GM18907 (cell line): ENCODE measurements around the gene POLE.

Source experiments
- ATAC-seq: cut with Tn5 transposase; IDR thresholded peaks from one replicate; pipeline ENCODE4 v1.9.1; 2021; ENCODE audit warnings: mild to moderate bottlenecking, moderate library complexity; ENCODE audit not compliant: unreplicated experiment

The POLE gene

DNA sequence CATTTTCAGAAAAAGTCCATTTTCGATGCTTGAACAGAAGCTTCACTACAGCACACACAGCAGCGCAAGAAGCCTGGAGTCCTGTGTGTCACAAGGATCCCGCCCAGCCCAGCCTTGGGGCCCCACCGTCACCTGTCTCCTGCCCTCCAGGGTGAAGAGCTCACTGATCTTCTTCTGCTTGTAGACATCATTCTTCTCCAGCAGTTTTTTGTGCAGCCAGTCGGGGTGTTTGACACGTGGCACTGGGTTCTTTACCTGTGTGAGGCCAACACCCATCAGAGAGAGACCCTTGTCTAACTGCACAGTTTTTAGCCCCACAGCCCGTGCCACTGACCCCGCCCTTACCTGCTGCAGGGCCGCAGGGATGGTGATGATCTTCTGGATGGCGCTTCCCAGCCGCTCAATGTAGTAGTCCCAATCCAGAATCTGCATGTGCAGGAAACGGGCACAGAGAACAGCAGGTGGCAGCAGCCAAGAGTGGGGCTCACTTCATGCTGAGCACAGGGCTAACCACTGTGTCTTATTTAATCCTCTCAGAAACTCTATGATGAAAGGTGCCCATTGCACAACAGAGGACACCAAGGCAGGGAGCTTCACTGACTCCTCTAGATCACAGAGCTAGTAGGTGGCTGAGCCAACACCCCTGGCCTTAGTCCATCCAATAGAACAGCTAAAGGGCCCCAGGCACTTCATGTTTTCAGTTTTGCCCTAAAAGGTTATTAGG lies 30.0 kb downstream of the POLE start:
- ATAC-seq = no peak

DNA sequence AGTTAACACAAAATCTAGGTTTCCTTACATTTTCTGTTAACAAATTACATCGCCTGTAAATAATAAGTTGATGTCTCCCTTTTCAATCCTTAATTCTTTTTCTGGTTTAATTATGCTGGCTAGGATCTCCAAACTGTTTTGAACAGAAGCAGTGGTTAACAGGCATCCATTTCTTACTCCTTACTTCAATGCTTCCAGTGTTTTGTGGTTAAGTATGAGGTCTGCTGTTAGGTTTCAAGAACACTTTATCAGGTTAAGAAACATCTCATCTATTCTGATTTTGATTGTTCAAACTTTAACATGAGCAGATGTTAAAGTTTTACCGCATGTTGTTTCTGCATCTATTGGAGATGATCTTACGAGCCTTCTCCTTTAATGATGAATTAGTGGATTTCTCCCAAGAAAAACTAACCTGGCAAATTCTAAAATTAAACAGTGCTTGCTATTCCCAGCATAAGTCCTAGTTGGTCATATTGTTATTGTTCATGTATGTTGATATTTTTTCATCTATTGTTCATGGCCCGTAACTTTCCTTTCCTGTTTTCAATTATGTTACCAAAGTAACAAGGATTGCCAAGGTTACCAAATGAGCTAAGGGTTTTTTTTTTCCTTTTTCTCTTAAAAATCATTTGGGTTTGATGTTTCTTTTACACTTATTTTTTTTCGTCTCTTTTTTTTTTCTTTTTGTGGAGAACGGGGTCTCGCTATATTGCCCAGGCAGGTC lies 33.4 kb downstream of the POLE start:
- no peak for ATAC-seq

DNA sequence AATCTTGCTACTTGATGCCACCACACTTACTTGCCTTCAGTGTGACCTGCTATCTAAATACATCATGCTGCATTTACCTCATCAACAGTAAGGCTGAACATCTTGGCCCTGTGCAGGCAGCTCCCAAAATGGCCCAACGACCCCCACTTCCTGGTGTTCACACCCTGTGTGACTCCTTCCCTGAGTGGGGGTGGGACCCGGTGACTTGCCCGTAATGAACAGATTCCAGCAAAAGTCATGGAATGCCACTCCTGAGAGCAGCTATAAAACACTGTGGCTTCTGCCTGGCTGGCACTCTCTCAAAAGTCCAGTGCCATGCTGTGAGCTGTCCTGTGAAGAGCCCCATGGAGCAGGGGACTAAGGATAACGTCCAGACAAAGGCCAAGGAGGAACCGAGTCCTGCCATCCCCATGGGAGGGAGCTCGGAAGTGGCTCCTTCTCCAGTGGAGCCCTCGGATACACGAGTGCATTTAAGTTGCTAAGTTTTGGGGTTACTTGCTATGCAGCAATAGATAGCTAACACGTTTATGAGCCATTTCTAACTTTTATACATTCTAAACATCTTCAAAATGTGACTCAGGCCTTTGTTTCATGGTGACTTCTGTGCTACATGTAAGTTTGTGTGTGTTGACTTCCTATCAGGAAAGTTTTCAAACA lies 35.6 kb downstream of the POLE start:
- no peak for ATAC-seq

DNA sequence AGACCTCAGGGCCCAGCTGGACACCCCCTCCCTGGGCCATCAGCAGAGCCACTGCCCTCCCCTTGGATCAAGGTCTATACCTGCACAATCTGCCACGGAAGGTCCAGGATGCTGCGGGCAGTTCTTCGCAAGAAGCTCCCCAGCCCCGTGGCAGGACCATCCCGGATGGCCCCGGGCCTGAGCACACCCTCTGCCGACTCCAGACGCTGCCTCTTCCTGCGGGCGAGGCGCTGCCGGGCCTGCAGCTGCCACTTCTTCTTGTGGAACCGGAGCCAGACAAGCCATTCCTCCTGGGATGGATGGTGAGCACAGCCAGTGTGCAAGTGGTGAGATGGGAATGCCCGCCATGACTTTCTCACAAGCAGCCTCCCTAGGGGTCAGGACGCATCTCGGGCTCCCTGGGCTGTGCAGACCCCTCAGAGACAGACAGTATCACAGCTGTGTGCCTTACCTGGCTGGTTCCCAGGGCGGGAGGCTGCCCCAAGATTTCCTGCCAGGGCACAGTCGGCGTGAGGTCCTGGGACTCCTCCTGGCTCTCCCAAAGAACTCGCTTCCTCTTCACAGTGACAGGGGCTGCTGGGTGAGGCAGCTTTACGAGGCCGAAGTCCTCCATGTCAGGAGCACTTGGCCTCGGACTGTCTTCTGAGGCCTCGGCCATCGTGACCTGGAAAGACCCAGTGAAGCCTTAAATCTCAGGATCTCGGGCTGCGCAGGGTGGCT lies 37.8 kb downstream of the POLE start:
- ATAC-seq = no peak

DNA sequence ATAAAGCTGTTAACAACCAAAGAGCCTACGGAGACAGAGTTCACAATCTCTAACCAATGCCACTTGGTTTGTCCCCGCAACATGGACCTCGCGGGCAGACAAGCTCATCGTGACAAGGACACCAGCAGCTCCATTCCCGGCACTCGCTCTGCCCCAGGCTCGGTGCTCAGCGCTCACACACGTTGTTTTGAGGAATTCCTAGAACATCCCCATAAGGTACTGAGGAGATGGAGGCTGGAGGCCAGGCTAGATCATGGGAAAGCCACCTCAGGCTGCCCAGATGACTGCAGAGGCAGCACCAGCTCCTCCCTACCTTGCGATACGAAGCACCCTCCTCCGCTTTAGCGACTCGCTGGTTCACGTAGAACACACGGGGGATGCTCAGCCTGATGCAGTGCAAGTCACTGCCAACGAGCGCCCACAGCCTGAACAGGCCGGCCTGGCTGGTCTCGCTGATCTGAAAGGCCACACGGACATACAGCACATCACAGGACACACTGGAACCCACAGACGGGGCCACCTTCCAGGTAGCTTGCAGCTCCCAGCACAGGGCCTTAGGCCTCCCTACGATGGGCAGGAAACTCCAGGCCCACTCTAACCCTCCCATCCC lies 38.4 kb downstream of the POLE start:
- ATAC-seq = no peak

DNA sequence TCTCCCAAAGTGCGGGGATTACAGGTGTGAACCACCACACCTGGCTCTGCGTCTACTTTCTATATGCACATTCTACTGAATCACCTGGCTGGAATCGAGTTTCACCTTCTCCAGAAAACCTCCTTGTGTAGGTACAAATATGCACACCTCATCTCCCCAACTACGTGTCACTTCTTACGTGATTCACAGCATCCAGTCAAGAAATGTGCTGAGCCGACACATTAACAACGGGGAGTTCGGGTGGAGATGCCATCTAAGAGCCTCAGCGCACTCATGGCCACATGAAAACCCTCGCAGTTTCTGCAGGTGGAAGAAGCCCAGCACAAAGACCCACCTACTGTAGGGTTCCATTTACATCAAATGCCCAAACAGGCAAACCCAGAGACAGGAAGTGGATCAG lies 39.3 kb downstream of the POLE start:
- ATAC-seq = no peak

DNA sequence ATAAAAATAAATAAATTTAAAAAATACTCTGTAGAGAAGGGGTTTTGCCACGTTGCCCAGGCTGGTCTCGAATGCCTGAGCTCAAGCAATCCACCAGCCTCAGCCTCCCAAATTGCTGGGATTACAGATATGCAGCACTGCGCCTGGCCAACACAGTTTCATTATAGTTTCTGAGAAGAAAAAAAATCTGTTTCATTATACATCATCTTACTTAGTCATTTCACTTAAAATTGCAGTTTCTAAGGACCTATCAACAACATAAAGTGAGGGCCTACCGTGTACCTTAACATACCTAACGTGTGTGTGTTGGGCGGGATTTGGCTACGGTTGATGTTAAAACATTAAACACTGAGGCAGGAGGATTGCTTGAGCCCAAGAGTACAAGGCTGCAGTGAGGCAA lies 40.3 kb downstream of the POLE start:
- ATAC-seq = no peak

DNA sequence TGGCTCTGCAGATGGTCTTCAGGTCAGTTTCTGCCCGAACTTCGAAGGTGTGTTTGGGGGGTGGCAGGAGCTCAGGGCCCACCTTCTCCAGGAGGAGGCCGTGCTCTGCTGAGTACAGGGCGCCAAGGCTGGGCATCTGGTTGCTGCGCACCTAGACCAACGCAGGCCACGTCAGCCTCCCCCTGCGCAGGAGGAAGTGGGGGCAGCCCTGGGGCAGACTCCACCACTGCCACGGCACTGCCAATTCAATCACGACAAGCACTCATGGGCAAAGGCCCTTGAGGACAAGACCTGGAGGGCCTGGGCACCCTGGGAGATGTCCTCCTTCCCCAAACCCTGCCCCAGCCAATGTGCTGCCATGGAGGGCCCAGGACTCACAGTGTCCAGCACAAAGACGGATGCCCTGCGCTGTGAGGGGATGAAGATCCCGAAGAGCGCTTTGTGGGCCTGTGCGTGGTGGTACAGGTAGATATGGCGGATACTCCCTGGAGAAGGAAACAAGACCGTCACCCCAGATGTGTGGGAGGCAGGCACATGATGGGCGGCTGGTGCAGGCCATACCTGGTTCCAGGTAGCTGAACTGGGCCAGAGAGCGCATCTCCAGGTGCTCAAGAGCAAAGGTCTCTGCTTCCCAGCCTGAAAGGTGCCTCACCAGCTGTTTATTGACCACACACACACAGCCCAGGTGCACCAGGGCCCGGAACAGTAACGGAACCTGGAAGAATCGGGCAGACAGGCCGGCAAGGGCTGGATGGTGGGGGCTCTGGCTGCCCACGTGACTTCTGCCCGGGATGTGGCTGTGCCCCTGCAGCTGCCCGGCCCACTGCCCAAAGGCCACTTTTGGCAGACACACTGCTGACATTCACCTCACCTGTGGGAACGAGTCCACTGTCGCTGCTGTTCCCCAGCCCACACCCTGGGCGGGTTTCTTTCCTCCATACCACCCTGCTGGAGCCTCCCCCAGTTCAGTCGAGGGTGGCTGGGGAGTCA lies 44.0 kb downstream of the POLE start:
- ATAC-seq = no peak

DNA sequence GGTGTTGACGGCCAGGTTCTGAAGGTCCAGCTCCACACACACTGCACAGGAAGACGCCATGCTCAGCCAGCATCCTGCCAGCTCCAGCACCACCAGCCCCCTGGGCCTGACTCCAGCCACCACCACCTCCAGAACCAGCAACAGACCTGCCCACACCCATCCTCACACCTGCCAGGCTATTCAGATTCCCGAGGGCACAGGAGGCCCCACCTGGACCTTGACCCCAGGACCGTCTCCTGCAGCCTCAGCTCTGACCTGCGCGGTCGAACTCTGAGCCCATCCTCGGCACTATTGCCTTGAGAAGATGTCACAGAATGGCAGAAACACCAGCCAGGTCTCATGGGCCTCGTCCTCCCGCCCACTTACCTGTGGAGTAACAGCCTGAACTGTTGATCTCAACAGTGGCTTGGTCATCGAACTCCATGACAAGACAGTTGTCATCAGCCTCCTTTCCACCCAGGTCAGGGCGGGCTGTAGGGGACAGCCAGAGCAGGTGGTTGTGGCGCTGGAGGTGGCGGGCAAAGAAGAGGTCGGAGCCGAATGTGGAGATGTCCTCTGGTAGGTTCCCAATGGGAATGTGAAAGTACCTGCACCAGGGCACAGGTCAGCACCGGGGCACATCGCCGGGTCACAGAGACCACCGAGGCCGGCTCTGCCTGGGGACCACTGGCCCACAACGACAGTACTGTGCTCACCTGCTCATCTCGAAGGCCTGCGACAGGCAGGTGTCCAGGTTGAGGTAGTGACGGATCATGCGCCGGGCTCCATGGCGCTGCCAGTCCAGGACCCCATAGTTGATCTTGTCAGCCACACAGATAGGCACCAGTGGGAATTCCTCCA lies 45.1 kb downstream of the POLE start:
- ATAC-seq = no peak

DNA sequence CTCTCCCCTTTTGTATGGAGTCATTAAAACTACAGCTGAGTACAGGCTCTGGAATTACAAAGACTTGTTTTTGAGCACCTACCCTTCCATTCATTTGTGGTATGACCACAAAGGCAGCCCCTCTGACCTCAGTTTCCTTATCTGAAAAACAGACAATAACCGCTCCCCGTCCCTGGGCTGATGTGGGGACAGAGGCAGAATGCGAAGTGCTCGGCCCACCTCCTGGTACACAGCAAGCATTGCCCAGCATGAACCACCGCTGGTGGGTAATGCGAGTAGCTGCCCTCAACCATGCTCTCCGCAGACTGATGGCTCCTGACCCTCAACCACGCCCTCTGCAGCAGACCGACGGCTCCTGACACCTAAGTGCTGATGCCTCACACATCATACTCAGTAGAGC lies 46.2 kb downstream of the POLE start:
- ATAC-seq = no peak

DNA sequence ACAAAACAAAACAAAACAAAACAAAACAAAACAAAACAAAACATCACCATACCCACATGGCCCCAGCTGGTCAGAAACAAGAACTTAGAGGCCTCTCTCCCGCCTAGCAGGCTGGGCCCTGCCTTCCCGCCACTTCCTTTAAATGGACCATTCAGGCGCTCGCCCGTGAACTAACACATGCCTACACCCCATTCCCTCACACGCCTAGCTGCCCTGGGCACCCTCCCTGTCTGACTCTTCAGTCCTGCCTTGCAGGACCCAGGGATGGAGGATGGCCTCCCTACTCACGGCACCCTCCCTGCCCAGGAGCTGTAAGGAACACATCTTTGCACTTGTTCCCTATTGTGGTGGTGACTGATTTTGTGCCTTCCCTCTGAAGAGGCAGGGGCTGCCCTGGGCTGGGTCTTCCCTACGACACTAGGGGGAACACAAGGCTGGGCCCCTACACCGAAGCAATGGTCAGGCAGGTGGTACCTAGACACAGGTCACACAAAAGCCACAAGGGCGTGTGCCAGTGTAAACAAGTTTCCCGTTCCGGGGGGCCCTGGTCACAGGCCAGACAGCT lies 47.1 kb downstream of the POLE start:
- no peak for ATAC-seq

DNA sequence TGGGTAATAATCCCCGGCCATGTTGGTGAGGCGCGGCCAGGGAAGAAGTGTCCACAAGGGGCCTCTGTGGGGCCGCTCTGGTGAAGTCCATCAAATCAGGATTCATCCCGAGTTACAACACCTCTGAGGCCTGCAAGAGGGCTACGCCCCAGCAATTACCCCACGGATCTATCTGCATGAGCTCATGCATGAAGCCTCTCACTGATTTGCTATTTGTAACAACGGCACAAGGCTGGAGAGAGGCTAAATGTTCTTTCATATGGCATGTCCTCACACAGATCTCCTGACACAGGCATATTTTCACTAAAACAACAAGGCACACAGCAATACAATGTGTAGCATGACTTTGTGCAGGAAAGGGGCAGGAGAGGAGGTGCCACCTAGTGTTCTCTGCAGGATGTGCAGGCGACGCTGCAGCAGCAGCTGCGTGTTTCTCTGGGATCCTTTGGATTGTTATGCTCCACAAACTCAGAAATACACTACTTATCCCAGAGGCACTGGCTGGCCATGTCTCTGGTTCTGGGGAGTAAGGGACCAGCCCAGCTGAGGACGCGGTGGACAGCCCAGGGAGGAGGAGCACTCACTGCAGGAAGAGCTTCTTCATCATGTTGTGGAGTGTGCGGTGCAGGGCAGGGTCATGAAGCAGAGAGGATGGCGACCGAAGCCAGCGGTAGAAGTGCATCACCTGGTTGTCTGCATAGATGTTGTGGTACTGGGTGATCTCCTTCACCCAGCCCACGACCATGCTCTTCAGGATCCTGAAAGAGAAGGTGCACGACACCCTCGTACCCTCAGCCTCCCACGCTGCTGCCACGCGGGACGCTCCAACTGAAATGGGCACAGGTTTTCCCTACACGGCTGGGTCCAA lies 48.4 kb downstream of the POLE start:
- no peak for ATAC-seq

DNA sequence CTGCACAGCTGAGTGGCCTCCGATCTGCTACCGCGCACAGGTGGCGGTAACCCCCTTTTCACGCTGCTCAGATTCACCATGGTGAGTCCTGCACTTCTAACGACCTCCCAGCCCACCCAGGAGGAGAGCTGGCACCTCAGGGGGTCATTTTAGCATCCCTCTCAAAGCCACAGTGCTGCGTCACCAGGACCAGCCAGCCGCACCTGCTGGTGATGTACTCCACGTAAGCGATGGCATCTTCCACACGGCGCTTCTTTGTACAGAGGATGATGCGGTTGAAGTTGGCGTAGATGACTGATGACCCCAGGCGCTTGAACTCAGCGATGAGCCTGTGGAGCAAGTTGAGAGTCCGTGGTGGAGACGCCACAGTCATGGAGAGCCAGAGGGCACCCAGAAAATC lies 49.3 kb downstream of the POLE start:
- ATAC-seq = no peak

DNA sequence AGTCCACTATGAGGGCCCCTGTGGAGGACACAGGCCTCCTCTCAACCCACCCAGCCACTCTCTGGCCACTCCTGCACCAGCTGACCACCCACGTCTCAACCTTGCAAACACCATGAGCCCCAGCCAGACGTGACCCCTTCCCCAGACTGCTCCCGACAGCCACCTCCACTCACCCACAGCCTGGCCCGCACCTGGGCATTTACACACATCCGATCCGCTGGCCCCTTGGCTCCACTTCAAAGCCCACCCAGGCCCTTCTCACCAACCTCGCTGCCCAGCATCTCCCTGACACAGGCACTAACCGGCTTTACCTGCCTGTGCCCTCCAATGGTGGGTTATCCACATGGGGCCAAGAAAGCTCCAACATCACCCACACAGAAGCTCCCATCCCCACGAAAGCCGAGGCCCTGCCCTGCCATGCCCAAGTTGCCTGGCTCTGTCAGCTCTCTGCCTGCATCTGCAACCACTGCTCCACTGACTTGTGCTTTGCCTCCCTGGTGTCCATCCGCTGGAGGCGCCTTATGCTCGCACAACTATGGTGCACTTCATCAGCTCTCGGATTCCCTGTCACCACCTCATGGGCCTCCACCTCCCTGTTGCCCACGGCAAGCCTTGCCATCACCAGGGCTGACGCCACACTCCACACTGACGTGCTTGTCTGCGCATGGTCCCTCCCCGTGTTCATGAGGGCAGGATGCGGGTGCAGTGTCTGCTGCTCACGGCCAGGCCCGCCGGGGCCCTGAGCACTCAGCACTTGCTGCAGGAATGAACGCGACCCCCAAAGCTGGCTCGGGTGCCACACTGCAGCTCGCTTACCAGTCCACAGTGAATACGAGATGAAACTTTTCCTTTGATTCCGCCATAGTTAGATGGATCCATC lies 51.8 kb downstream of the POLE start:
- ATAC-seq = no peak

DNA sequence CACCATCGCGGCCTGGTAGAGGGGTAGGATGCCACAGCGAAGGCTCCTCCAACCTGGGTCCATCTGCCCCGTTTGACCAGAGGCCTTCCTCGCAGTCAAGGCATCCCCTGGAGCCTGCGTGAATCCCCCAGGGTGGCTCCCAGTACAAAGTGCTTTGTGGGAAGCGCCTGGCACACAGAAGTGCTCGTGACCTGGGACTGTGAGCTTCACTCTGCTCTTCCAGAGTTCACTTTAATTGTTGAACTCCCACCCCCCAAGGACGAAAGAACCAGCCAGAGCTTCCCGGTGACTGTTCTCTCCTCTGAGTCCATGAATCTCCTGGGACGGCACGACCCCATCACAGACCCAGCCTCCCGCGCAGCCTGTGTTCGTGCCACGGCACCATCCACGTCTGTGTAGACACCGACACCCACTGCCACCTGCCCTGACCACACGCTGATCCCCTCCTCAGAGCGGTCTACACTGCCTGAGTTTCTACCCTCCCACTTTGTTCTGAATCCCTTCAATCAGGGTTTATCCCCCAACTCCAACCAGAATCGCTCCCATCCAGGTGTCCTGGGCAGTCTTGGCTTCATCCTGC lies 52.6 kb downstream of the POLE start:
- no peak for ATAC-seq

DNA sequence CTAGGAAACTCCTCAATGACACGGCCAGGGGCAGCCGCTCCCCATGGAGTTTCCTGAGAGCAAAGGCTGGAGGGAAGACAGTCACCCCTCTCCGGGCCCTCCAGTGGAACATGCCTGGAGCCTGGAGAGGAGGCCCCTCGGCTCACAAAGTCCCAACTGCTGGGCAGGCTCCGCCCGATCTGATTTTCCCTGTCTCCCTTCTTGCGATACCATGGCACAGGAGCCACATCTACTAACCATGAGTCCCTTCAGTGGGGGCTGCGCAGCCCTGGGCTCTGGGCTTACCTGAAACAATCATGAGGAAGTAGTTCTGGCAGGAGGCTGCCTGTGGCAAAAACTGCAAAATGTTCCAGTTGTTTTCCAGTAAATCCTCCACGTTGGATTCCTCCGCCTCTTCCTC lies 53.2 kb downstream of the POLE start:
- ATAC-seq = no peak
